Subcutaneous adipose tissue (tissue), 4 donors: ENCODE measurements around the gene VEGFB. TPM values are rescaled to one million over a fixed set of nuclear protein-coding genes. Genes with fewer than 3 reads are reported as not detected.

Experiments used
- total RNA-seq, 4 donors: library from RNA; depleted of rRNA; stranded (reverse); fragments of >200 nt; gene quantifications; one replicate each; pipeline ENCODE4 v1.1.0, GENCODE V29; 2016
- TF ChIP-seq, protein P1 (sequence below): fragments of 450-650 bp; IDR thresholded peaks from one replicate; pipeline ENCODE4 v1.5.1; 2016; ENCODE audit warnings: low read depth, mild to moderate bottlenecking, control low read depth, antibody characterized with exemption, moderate library complexity

The VEGFB gene
- total RNA-seq, 4 donors from 2014 or later = 122 to 332 (median 231) TPM

GRCh38 chr11:64250415-64251015, 16.1 kb downstream of the VEGFB start:
- TF ChIP-seq, protein P1, sequence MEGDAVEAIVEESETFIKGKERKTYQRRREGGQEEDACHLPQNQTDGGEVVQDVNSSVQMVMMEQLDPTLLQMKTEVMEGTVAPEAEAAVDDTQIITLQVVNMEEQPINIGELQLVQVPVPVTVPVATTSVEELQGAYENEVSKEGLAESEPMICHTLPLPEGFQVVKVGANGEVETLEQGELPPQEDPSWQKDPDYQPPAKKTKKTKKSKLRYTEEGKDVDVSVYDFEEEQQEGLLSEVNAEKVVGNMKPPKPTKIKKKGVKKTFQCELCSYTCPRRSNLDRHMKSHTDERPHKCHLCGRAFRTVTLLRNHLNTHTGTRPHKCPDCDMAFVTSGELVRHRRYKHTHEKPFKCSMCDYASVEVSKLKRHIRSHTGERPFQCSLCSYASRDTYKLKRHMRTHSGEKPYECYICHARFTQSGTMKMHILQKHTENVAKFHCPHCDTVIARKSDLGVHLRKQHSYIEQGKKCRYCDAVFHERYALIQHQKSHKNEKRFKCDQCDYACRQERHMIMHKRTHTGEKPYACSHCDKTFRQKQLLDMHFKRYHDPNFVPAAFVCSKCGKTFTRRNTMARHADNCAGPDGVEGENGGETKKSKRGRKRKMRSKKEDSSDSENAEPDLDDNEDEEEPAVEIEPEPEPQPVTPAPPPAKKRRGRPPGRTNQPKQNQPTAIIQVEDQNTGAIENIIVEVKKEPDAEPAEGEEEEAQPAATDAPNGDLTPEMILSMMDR = no peak

- TF ChIP-seq, protein P1 = no peak
Measured at GRCh38 chr11:64251016-64251752, 16.8 kb downstream of the VEGFB start, which contains the start of gene PLCB3. PLCB3 (plus strand) TSS chr11:64251530; CDS start chr11:64251650, 120 bp downstream.

- TF ChIP-seq, protein P1 = no peak
Measured at GRCh38 chr11:64251753-64252002, 17.3 kb downstream of the VEGFB start.

- TF ChIP-seq, protein P1 = no peak
Measured at GRCh38 chr11:64252003-64252872, 17.9 kb downstream of the VEGFB start.

DNA sequence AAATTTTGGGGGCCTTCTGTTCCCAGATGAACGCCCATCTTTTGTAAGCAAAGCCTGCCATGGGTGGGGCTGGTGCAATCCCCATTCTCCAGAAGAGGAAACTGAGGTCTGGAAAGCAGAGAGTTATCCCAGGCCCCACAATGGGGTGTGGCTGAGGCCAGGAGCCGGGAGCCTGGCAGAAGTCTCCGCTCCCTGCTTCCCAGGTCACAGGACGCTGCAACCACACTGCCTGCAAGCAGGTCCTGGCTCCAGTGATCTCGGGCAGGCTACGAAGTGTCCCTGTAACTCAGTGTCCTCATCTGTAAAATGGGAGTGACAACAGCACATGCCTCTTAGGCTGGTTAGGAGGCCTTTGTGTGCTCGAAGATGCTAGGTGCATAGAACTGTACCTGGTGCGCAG, 18.7 kb downstream of the VEGFB start:
- TF ChIP-seq, protein P1 = no peak

DNA sequence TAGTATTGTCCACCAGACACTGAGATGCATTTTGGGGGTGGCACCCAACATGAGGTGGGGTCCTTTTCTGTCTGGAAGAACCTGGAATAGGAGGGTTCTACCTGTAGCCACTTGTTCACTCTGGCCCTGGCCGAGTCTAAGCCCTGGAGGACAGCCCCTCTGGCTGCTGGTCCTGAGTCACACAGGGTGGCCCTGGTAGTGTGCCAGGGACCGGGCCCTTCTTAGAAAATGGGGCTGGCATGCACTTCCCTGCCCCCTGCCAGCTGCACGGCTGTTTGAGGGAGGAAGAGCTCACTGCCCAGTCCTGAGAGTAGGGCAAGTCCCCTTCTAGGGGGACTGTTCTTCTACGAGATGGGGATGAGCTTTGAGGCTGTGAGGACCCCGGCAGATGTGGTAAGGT, 19.1 kb downstream of the VEGFB start:
- TF ChIP-seq, protein P1 = no peak

DNA sequence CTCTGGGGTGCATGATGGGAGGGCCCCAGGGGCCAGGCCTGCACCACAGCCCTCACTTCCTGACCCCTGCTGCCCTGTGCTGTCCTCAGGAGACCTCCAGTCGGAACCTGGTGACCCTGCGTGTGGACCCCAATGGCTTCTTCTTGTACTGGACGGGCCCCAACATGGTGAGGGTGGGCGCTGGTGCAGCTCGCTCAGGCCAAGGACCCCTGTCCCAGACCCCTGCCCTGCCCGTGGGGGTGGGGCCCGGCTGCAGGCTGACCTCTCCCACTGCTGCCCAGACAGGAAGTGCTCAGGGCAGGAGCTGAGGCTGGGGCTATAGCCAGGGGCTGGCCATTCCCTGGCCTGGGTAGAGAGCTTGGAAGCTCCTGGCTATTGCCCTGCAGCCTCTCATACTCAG, 19.9 kb downstream of the VEGFB start:
- TF ChIP-seq, protein P1 = no peak
